Lower lobe of right lung (tissue), 2 donors: ENCODE measurements around the gene HSD17B12. TPM values are rescaled to one million over a fixed set of nuclear protein-coding genes. Genes with fewer than 3 reads are reported as not detected.

Source experiments
- ATAC-seq, 2 donors: fragments of 200-7000 bp; cut with Tn5 transposase; one replicate each; pipeline ENCODE4 v1.9.1; 2020 to 2022; ENCODE audit warnings: mild to moderate bottlenecking in 2 of 2, moderate library complexity in 2 of 2
- DNase-seq: peaks from one replicate; pipeline ENCODE4 v3.0.0-alpha.2; 2020
- H3K27ac ChIP-seq: fragments of 200-600 bp; one replicate; pipeline ENCODE4 v1.8.0; 2022
- H3K27me3 ChIP-seq: fragments of 200-600 bp; one replicate; pipeline ENCODE4 v1.8.0; 2022; ENCODE audit warnings: low read depth
- H3K36me3 ChIP-seq: fragments of 200-600 bp; one replicate; pipeline ENCODE4 v1.8.0; 2022; ENCODE audit warnings: mild to moderate bottlenecking
- H3K4me1 ChIP-seq: fragments of 200-600 bp; one replicate; pipeline ENCODE4 v1.8.0; 2022
- H3K4me3 ChIP-seq: fragments of 200-600 bp; one replicate; pipeline ENCODE4 v1.8.0; 2022; ENCODE audit warnings: mild to moderate bottlenecking
- H3K9me3 ChIP-seq: fragments of 200-600 bp; one replicate; pipeline ENCODE4 v1.8.0; 2022
- CTCF ChIP-seq: fragments of 200-600 bp; IDR thresholded peaks from one replicate; pipeline ENCODE4 v1.8.0; 2022; ENCODE audit warnings: antibody characterized with exemption, mild to moderate bottlenecking
- intact Hi-C: fragments of 100-400 bp; cut with DNase I; formaldehyde crosslinking; loops from one replicate; pipeline ENCODE4 v1.11.0; 2022
- total RNA-seq: library from RNA; stranded (reverse); fragmentation: NEBNext Ultra II Directional; extraction: Animal tissue kit (Norgen Biotek cat#: 25700); gene quantifications from one replicate; pipeline ENCODE4 v1.2.1, GENCODE V29; 2021
- donor health status: DM: no; HTN: yes; CAD: no; lungs with severe emphysema.

Gene HSD17B12
- total RNA-seq, 1 donor from 2014 or later = 101 TPM

- Histone ChIP-seq H3K27ac (no peak overlapping the region), H3K36me3 (no peaks in the 10 kb centered on the region), H3K27me3 (no peaks in the 10 kb centered on the region), H3K4me3 (no peak overlapping the region), H3K9me3 (no peaks in the 10 kb centered on the region), H3K4me1 (peaks cover 12% of the 10 kb centered on the region)
- ATAC-seq (no peak), DNase-seq (no peak)
- intact Hi-C loops = no loop called here
- no peak for TF ChIP-seq CTCF
Measured at GRCh38 chr11:43694477-43694876, 13.9 kb downstream of the HSD17B12 start.

- intact Hi-C loops = no loop called here
- DNase-seq = no peak
- no peak for TF ChIP-seq CTCF
Measured at GRCh38 chr11:43697679-43698078, 17.1 kb downstream of the HSD17B12 start.

GRCh38 chr11:43699870-43700269 lies 19.3 kb downstream of the HSD17B12 start:
- no peaks in the 10 kb centered on the region for H3K4me1 ChIP-seq
- H3K27ac ChIP-seq = no peak overlapping the region
- H3K9me3 ChIP-seq = peaks cover 8% of the 10 kb centered on the region
- intact Hi-C loops = no loop called here
- ATAC-seq (no peak), DNase-seq (no peak)
- H3K4me3 ChIP-seq = no peak overlapping the region
- no peaks in the 10 kb centered on the region for H3K27me3 ChIP-seq
- TF ChIP-seq CTCF = no peak
- H3K36me3 ChIP-seq = no peaks in the 10 kb centered on the region

More at GRCh38 chr11:43697679-43698078, 17.1 kb downstream of the HSD17B12 start:
- Histone ChIP-seq H3K4me3 (no peak overlapping the region), H3K4me1 (peaks cover 10% of the 10 kb centered on the region), H3K27me3 (no peaks in the 10 kb centered on the region), H3K9me3 (peaks cover 8% of the 10 kb centered on the region), H3K27ac (no peak overlapping the region), H3K36me3 (no peaks in the 10 kb centered on the region)
- no peak for ATAC-seq

- Histone ChIP-seq H3K9me3 (peaks cover 2% of the 10 kb centered on the region), H3K36me3 (peaks cover 1% of the 10 kb centered on the region), H3K27me3 (no peaks in the 10 kb centered on the region), H3K4me1 (no peaks in the 10 kb centered on the region), H3K4me3 (no peak overlapping the region), H3K27ac (no peak overlapping the region)
- intact Hi-C loops = no loop called here
- TF ChIP-seq CTCF = no peak
- DNase-seq (no peak), ATAC-seq (no peak)
Measured at GRCh38 chr11:43706631-43707030, 26.1 kb downstream of the HSD17B12 start.

GRCh38 chr11:43708776-43709175 lies 28.2 kb downstream of the HSD17B12 start:
- Histone ChIP-seq H3K36me3 (peaks cover 4% of the 10 kb centered on the region), H3K27ac (no peak overlapping the region), H3K4me3 (no peak overlapping the region), H3K27me3 (no peaks in the 10 kb centered on the region), H3K9me3 (no peaks in the 10 kb centered on the region), H3K4me1 (no peaks in the 10 kb centered on the region)
- intact Hi-C loops = no loop called here
- TF ChIP-seq CTCF = peak; percentile 43
- no peak for DNase-seq
- ATAC-seq = no peak

- Histone ChIP-seq H3K4me3 (no peak overlapping the region), H3K27me3 (no peaks in the 10 kb centered on the region), H3K4me1 (no peaks in the 10 kb centered on the region), H3K36me3 (peaks cover 4% of the 10 kb centered on the region), H3K9me3 (no peaks in the 10 kb centered on the region), H3K27ac (no peak overlapping the region)
- ATAC-seq (no peak), DNase-seq (no peak)
- intact Hi-C loops = no loop called here
- TF ChIP-seq CTCF = no peak
Measured at GRCh38 chr11:43709689-43710088, 29.2 kb downstream of the HSD17B12 start.
